ENCODE data around the gene THPO. TPM values are rescaled to one million over a fixed set of nuclear protein-coding genes. Genes with fewer than 3 reads are reported as not detected.

THPO gene
- total RNA-seq, 1 donor from 2014 or later: not detected

DNA sequence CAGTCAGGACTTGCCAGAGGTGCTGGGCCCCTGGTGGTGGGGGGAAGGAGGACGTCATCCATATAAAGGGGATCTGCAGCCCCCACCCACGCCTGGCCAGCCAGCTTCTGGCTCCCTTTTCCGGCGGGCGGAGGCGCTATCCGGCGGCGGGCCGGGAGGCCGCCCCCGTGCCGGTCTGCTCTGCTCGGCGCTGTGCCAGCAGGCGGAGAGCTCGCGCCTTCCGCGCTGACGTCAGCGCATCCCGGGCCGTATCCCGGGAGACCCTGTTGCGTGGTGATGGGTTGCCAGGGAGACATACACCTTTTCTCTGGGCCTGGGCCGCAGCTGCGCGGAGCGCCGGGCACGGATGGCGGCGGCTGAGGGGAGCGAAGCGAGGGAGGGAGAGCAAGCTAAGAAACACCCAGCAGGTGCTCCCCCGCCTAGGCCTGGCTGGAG lies 39.5 kb downstream of the THPO start:
- DNase-seq (ENCODE audit: low spot score in 2 of 2): peak; percentile 80 to 95
- peak overlapping the region; percentile 97 to 99 for H3K27ac ChIP-seq
- TF ChIP-seq, protein P1, sequence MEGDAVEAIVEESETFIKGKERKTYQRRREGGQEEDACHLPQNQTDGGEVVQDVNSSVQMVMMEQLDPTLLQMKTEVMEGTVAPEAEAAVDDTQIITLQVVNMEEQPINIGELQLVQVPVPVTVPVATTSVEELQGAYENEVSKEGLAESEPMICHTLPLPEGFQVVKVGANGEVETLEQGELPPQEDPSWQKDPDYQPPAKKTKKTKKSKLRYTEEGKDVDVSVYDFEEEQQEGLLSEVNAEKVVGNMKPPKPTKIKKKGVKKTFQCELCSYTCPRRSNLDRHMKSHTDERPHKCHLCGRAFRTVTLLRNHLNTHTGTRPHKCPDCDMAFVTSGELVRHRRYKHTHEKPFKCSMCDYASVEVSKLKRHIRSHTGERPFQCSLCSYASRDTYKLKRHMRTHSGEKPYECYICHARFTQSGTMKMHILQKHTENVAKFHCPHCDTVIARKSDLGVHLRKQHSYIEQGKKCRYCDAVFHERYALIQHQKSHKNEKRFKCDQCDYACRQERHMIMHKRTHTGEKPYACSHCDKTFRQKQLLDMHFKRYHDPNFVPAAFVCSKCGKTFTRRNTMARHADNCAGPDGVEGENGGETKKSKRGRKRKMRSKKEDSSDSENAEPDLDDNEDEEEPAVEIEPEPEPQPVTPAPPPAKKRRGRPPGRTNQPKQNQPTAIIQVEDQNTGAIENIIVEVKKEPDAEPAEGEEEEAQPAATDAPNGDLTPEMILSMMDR (IDR thresholded peaks at IDR 0.05): peak in 1 of 3 experiments; percentile 18
- H3K9me3 ChIP-seq: no peaks in the 10 kb centered on the region
- H3K36me3 ChIP-seq: peaks cover 33 to 41% of the 10 kb centered on the region in 2 donors
- intact Hi-C loops (cut with DNase I): loop anchor here (1.0 to 10.0 kb wide), 5 partner anchors 39 to 704 kb away; partner anchors contain the start of genes ABCF3, AP2M1, EPHB3 and KLHL24
- peak overlapping the region; percentile 88 to 96 for H3K4me3 ChIP-seq
- H3K27me3 ChIP-seq: no peaks in the 10 kb centered on the region
- peaks cover 7 to 16% of the 10 kb centered on the region in 2 donors for H3K4me1 ChIP-seq

DNA sequence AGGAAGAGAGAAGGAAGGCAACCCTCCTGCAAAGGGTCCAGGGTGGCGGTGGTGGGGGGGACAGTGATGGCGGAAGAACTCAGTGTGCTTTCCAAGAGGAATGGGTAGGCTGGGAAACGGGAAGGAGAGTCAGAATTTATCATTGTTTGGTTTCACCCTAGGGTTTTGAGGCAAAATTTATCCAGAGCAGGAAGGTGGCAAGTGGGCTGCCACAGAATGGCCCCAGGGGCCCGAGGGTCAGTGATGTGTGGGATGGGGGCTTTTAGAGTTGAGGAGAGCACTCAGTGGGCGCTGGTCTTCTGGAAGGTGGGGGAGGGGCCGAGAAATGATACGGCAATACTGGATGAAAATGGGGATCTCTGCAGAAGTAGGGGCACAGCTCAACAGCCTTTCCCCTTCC lies 40.0 kb downstream of the THPO start:
- Histone ChIP-seq H3K36me3 (peaks cover 31 to 41% of the 10 kb centered on the region in 2 donors), H3K4me3 (peak overlapping the region; percentile 88 to 96), H3K4me1 (peaks cover 7 to 16% of the 10 kb centered on the region in 2 donors), H3K9me3 (no peaks in the 10 kb centered on the region), H3K27ac (peak overlapping the region; percentile 97 to 99), H3K27me3 (no peaks in the 10 kb centered on the region)
- intact Hi-C loops (cut with DNase I): loop anchor here (1.0 to 10.0 kb wide), 7 partner anchors 24 to 703 kb away; partner anchors contain the start of genes ABCF3, AP2M1, EIF4G1 and EPHB3
- no peak for DNase-seq (ENCODE audit: low spot score in 2 of 2)
- TF ChIP-seq, protein P1 (IDR thresholded peaks at IDR 0.05): no peak

DNA sequence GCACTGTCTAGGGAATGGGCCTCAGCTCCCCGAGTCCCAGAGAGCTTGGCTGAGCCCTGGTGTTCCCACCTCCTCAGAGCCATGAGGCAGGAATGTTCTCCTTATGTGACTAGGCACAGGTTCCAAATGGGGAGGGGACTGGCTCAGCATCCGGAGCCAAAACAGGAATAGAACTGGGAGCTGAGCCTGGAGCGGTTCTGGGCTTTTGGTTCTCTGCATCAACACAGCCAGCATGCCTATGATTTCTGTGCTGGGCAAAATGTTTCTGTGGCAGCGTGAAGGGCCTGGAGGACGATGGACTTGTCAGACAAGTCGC lies 40.6 kb downstream of the THPO start, which contains the start of gene FAM131A:
Gene FAM131A, plus strand, starts transcription at position 202 of the 316 bp plus-strand sequence. Its CDS starts 31 bp downstream, at position 233.
- Histone ChIP-seq H3K9me3 (no peaks in the 10 kb centered on the region), H3K27ac (peak within 1 kb of the TSS; percentile 97 to 99), H3K4me3 (peak within 1 kb of the TSS; percentile 88 to 96), H3K4me1 (peaks cover 7 to 16% of the 10 kb centered on the region in 2 donors), H3K27me3 (no peaks in the 10 kb centered on the region), H3K36me3 (peaks cover 31 to 41% of the 10 kb centered on the region in 2 donors)
- TF ChIP-seq, protein P1 (IDR thresholded peaks at IDR 0.05): no peak
- DNase-seq (ENCODE audit: low spot score in 2 of 2): peak; percentile 69 to 95
- intact Hi-C loops (cut with DNase I): loop anchor here (1.0 to 10.0 kb wide), 4 partner anchors 23 to 703 kb away; partner anchors contain the start of genes ABCF3, EIF4G1 and KLHL24

DNA sequence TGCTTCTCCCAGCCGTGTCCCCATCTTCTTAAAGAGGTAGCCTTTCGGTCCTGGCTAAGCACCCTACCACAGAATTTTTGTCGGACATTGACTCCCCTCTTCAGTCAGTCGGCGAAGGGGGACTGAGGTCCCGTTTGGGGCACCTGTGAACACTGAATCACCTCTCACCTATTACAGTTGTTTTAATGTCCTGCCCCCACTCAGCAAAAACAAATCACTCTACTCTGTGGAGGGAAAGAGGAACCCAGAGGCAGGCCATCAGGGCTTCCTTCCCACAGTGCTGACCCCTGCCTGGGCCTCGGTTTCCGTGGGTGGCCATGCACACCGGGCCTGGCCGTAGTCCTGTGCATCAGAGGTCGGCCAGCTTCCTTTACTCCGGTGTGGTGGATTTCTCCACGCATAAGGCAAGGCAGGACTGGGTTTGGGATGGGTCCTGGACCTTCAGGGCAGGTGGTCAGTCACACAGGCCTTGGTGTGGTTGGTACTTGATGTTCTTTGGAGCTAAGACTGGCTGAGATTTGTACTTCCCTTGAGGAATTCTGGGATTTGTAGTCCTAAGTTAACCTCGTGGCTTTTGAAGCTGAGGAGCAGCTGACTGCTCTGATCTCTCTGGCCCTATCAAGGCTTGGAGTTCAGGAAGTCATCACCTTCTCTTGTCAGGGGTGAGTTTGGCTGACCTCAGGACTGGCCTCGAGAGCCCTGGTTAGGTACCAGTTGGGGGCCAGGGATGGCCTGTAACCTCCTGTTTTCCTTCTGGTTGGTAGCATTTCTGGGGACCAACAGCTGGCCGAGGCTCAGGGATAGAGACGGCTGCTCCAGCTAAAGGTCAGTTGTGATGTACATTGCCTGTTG lies 41.2 kb downstream of the THPO start:
- intact Hi-C loops (cut with DNase I): loop anchor here (1.0 to 10.0 kb wide), 4 partner anchors 22 to 702 kb away; partner anchors contain the start of genes ABCF3, EIF4G1 and KLHL24
- peaks cover 31 to 41% of the 10 kb centered on the region in 2 donors for H3K36me3 ChIP-seq
- H3K4me3 ChIP-seq: peak overlapping the region; percentile 88 to 96
- H3K27ac ChIP-seq: peak overlapping the region; percentile 97 to 99
- no peaks in the 10 kb centered on the region for H3K9me3 ChIP-seq
- H3K27me3 ChIP-seq: no peaks in the 10 kb centered on the region
- DNase-seq (ENCODE audit: low spot score in 2 of 2): peak in 1 of 2 donors; percentile 77
- H3K4me1 ChIP-seq: peaks cover 7 to 16% of the 10 kb centered on the region in 2 donors
- TF ChIP-seq, protein P1 (IDR thresholded peaks at IDR 0.05): no peak

DNA sequence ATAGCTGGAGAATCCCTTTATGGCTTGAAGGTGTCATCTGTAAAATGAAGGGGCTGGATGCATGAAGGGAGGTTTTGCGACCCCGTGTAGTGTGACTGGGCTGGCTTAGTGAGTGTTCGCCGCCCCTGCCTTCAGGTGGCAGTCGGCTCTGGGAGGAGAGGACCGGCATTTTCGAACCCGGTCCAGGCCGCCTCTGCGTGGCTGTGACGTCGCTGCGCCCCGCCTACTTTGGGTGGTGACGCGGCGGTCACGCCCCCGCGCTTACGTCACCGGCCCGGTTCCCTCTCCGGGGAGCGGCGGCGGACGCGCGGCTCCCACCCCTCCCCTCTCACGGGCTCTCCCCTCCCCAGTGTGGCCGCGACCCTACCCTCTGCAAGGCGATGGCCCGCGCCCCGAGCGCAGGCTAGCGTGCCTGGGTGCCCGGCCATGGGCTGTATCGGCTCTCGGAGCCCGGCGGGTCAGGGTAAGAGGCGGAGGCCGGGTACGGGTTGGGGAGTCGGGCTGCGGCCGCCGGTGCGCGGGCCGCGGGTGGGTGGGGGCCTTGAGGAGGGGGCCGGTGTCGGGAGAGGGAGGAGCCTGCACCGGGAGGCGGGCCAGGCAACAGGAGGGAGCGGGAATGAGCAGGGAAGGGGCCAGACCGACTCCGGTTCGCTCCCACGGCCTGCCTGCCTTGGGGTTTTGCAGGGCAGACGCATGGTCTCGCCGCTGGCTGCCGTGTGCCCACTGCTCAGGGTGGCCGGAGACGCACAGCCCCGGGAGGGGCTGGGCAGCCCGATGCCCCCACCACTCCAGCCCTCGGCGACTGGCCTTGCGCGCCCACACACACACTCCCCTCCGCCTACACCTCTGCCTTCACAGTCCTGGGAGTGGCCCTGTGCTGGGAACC lies 42.1 kb downstream of the THPO start:
- Histone ChIP-seq H3K36me3 (peaks cover 37 to 43% of the 10 kb centered on the region in 2 donors), H3K9me3 (no peaks in the 10 kb centered on the region), H3K27ac (peak overlapping the region; percentile 97 to 99), H3K4me1 (peaks cover 7 to 16% of the 10 kb centered on the region in 2 donors), H3K27me3 (no peaks in the 10 kb centered on the region), H3K4me3 (peak overlapping the region; percentile 88 to 96)
- peak; percentile 33 to 93 for DNase-seq (ENCODE audit: low spot score in 2 of 2)
- intact Hi-C loops (cut with DNase I): loop anchor here (1.0 to 10.0 kb wide), 5 partner anchors 16 to 701 kb away; partner anchors contain the start of genes ABCF3, CLCN2, KLHL24 and POLR2H
- TF ChIP-seq, protein P1 (IDR thresholded peaks at IDR 0.05): no peak
